ENCODE measurements around the gene PDE3A. TPM values are rescaled to one million over a fixed set of nuclear protein-coding genes. Genes with fewer than 3 reads are reported as not detected.

Gene PDE3A
- total RNA-seq, 6 experiments from 2014 or later = 0.79 to 2.4 (median 1.3) TPM

- no peak for DNase-seq
- Histone ChIP-seq H3K36me3 (no peaks in the 10 kb centered on the region), H3K9me3 (no peaks in the 10 kb centered on the region), H3K4me1 (no peaks in the 10 kb centered on the region), H3K27ac (no peak overlapping the region), H3K27me3 (no peaks in the 10 kb centered on the region), H3K4me3 (no peak overlapping the region)
- intact Hi-C loops (cut with DNase I) = no loop called here
- TF ChIP-seq CTCF (IDR thresholded peaks at IDR 0.05) (no peak), POLR2A (IDR thresholded peaks at IDR 0.05) (no peak)
- no peak for ATAC-seq
- WGBS (ENCODE audit: insufficient coverage, low coverage, low lambda C conversion rate, missing lambda C conversion rate) = 64% methylated on average over 6 of the region's 6 CpGs
Measured at GRCh38 chr12:20453756-20454310, 85.5 kb downstream of the PDE3A start.

- 25% methylated on average over 4 of the region's 4 CpGs for WGBS (ENCODE audit: insufficient coverage, low coverage, low lambda C conversion rate, missing lambda C conversion rate)
- ATAC-seq = no peak
Measured at GRCh38 chr12:20455001-20455706, 86.8 kb downstream of the PDE3A start.

GRCh38 chr12:20457582-20457981 lies 89.2 kb downstream of the PDE3A start:
- TF ChIP-seq POLR2A (IDR thresholded peaks at IDR 0.05) (no peak), CTCF (IDR thresholded peaks at IDR 0.05) (no peak)
- no peaks in the 10 kb centered on the region for H3K9me3 ChIP-seq
- 71% methylated on average over 2 of the region's 2 CpGs for WGBS (ENCODE audit: insufficient coverage, low coverage, low lambda C conversion rate, missing lambda C conversion rate)
- H3K4me1 ChIP-seq = no peaks in the 10 kb centered on the region
- H3K36me3 ChIP-seq = no peaks in the 10 kb centered on the region
- ATAC-seq (no peak), DNase-seq (no peak)
- H3K27me3 ChIP-seq = no peaks in the 10 kb centered on the region
- intact Hi-C loops (cut with DNase I) = no loop called here
- H3K27ac ChIP-seq = no peak overlapping the region
- H3K4me3 ChIP-seq = no peak overlapping the region

More at GRCh38 chr12:20455001-20455706, 86.8 kb downstream of the PDE3A start:
- Histone ChIP-seq H3K4me1 (no peaks in the 10 kb centered on the region), H3K36me3 (no peaks in the 10 kb centered on the region), H3K27me3 (no peaks in the 10 kb centered on the region), H3K4me3 (no peak overlapping the region), H3K9me3 (no peaks in the 10 kb centered on the region), H3K27ac (no peak overlapping the region)
- DNase-seq = no peak
- intact Hi-C loops (cut with DNase I) = no loop called here
- no peak for TF ChIP-seq CTCF (IDR thresholded peaks at IDR 0.05)
- no peak for TF ChIP-seq POLR2A (IDR thresholded peaks at IDR 0.05)

GRCh38 chr12:20458011-20458410 lies 89.7 kb downstream of the PDE3A start:
- 81% methylated on average over 1 of the region's 1 CpG for WGBS (ENCODE audit: insufficient coverage, low coverage, low lambda C conversion rate, missing lambda C conversion rate)
- intact Hi-C loops (cut with DNase I) = no loop called here
- H3K36me3 ChIP-seq = no peaks in the 10 kb centered on the region
- DNase-seq = no peak
- H3K27me3 ChIP-seq = no peaks in the 10 kb centered on the region
- no peak overlapping the region for H3K27ac ChIP-seq
- no peaks in the 10 kb centered on the region for H3K9me3 ChIP-seq
- no peak overlapping the region for H3K4me3 ChIP-seq
- no peaks in the 10 kb centered on the region for H3K4me1 ChIP-seq
- ATAC-seq = no peak
- no peak for TF ChIP-seq CTCF (IDR thresholded peaks at IDR 0.05)
